ENCODE measurements around the gene NCS1. TPM values are rescaled to one million over a fixed set of nuclear protein-coding genes. Genes with fewer than 3 reads are reported as not detected.

The NCS1 gene
- total and polyA plus RNA-seq, 2 of the 8 experiments (the other 6 are each of a cell fraction or from before 2014, with no cell fraction given) = 34.7 to 47.6 TPM

GRCh38 chr9:130192382-130192999 lies 20.3 kb downstream of the NCS1 start:
- Histone ChIP-seq H3K14ac (ENCODE audit: insufficient read length) (no peak overlapping the region), H3K4ac (replicated peaks; ENCODE audit: insufficient read length, low read depth, low read length) (peak overlapping the region; percentile 41), H3K9ac (replicated peaks in 1 of 4; ENCODE audit: extremely low read depth in 1 of 4, low read depth in 3 of 4, low read length in 3 of 4) (no peak overlapping the region; a peak in 1 of 7 replicates), H3K4me3 (ENCODE audit: extremely low read depth in 1 of 4, insufficient read depth in 2 of 4, low read depth in 3 of 4, low read length in 4 of 4) (no peak overlapping the region), H3K79me2 (ENCODE audit: control insufficient read depth in 1 of 2, insufficient read depth in 2 of 2, low read length in 2 of 2) (peaks cover 7 to 28% of the 10 kb centered on the region in 2 experiments; a peak in 3 of 4 replicates), H3K36me3 (ENCODE audit: control insufficient read depth in 2 of 4, insufficient read depth in 4 of 4, low read length in 3 of 4) (no peaks in the 10 kb centered on the region), H3K23me2 (ENCODE audit: low read depth, low read length) (no peaks in the 10 kb centered on the region), H3K27ac (ENCODE audit: low read depth, low read length) (no peak overlapping the region; the same call in 1 of the 2 replicates), H2BK15ac (ENCODE audit: low read length) (0 out of 2 replicates have a peak overlapping the region, but pooled peaks have one; percentile 72), H4K8ac (ENCODE audit: extremely low read depth, insufficient read depth, low read length) (no peak overlapping the region; the same call in 1 of the 2 replicates), H2AK5ac (ENCODE audit: low read depth, low read length) (no peak overlapping the region; the same call in 1 of the 2 replicates), H2BK12ac (ENCODE audit: low read depth, low read length) (0 out of 2 replicates have a peak overlapping the region, but pooled peaks have one; percentile 5), H3K18ac (ENCODE audit: extremely low read depth, low read length) (peak overlapping the region; percentile 32; the same call in 1 of the 2 replicates), H4K20me1 (replicated peaks in 1 of 2; ENCODE audit: control insufficient read depth in 1 of 2, insufficient read depth in 2 of 2, low read length in 2 of 2) (peaks cover 1 to 5% of the 10 kb centered on the region in 2 experiments), H3K56ac (replicated peaks; ENCODE audit: insufficient read length, low read depth, low read length) (no peak overlapping the region), H2BK120ac (replicated peaks; ENCODE audit: low read depth, low read length) (no peak overlapping the region), H3K4me2 (ENCODE audit: insufficient read depth in 1 of 2, low read depth in 2 of 2, low read length in 2 of 2) (no peak overlapping the region), H3K4me1 (replicated peaks in 1 of 4; ENCODE audit: control insufficient read depth in 3 of 4, insufficient read depth in 4 of 4, low read length in 3 of 4) (peaks cover 0 to 27% (median 15%) of the 10 kb centered on the region in 4 experiments; a peak in 6 of 7 replicates), H3K9me3 (ENCODE audit: insufficient read depth in 2 of 2, low read depth in 1 of 2, low read length in 1 of 2) (no peaks in the 10 kb centered on the region), H3K27me3 (replicated peaks in 1 of 4; ENCODE audit: control insufficient read depth in 3 of 4, extremely low read depth in 1 of 4, insufficient read depth in 3 of 4, low read length in 3 of 4) (no peaks in the 10 kb centered on the region), H2AFZ (ENCODE audit: low read length) (no peak overlapping the region), H3K23ac (ENCODE audit: insufficient read length) (no peak overlapping the region), H2BK20ac (ENCODE audit: low read length) (no peak overlapping the region), H4K5ac (ENCODE audit: insufficient read length, low read depth, low read length) (peak overlapping the region; percentile 36), H4K91ac (replicated peaks; ENCODE audit: insufficient read length, low read length) (peak overlapping the region; percentile 7), H3K79me1 (ENCODE audit: low read depth, low read length) (peaks cover 31% of the 10 kb centered on the region), H2BK5ac (ENCODE audit: low read depth, low read length) (peak overlapping the region; percentile 44)
- ChIA-PET POLR2A (ENCODE audit: partially characterized antibody) (interaction anchor here (1.5 kb wide), 1 partner anchor 9 kb away, joined by 5 read pairs; no protein-coding TSS in a partner anchor), CTCF (ENCODE audit: partially characterized antibody) (interaction anchor here (0.6 to 2.2 kb wide), 6 partner anchors 8 to 30 kb away, joined by 3 to 7 read pairs (median 4); no protein-coding TSS in a partner anchor)
- 95% methylated on average over 16 of the region's 16 CpGs; no CpG with 5 or more reads in 1 of the 2 experiments for WGBS, 2 experiments (ENCODE audit: extremely low coverage in 1 of 2, insufficient coverage in 1 of 2, insufficient read length in 1 of 2, insufficient replicate concordance in 2 of 2, low coverage in 1 of 2, low lambda C conversion rate in 2 of 2, missing lambda C conversion rate in 1 of 2)
- FAIRE-seq = no peak
- DNase-seq (ENCODE audit: low read depth in 1 of 2, low spot score in 2 of 2) = no peak
- no peak for TF ChIP-seq POLR2A (IDR thresholded peaks at IDR 0.05; ENCODE audit: control extremely low read depth in 1 of 2, low read depth in 2 of 2, low read length in 2 of 2)
- no peak for TF ChIP-seq MAFK (IDR thresholded peaks at IDR 0.05; ENCODE audit: low read depth, low read length)
- TF ChIP-seq RBBP5 (IDR thresholded peaks at IDR 0.05; ENCODE audit: borderline replicate concordance, low read depth, low read length) = no peak
- no peak for TF ChIP-seq YY1 (IDR thresholded peaks at IDR 0.05; ENCODE audit: low read depth, low read length)
- TF ChIP-seq PHF8 (conservative IDR thresholded peaks at IDR 0.05; ENCODE audit: low read depth, low read length) = no peak
- no peak for TF ChIP-seq RFX5 (IDR thresholded peaks at IDR 0.05; ENCODE audit: borderline replicate concordance, low read depth, low read length)
- no peak for TF ChIP-seq ASH2L (IDR thresholded peaks at IDR 0.05; ENCODE audit: low read length)
- TF ChIP-seq CTBP2 (IDR thresholded peaks at IDR 0.05; ENCODE audit: borderline replicate concordance, insufficient read depth, insufficient read length, low read length) = no peak
- TF ChIP-seq HDAC6 (IDR thresholded peaks at IDR 0.05; ENCODE audit: low read depth, low read length) = no peak
- TF ChIP-seq ZNF274 (IDR thresholded peaks at IDR 0.05; ENCODE audit: borderline replicate concordance, extremely low read depth, low read length) = no peak
- TF ChIP-seq BCL11A (IDR thresholded peaks at IDR 0.05; ENCODE audit: low read depth in 2 of 2, low read length in 2 of 2) = no peak
- no peak for TF ChIP-seq SIX5 (IDR thresholded peaks at IDR 0.05; ENCODE audit: low read depth, low read length)
- no peak for TF ChIP-seq CHD1 (IDR thresholded peaks at IDR 0.05; ENCODE audit: low read depth, low read length)

Measured in H1 (cell line).